OCI-LY1 (cell line): ENCODE data around the gene WFDC1.

Experiments used
- EZH2 ChIP-seq: fragments of 200-600 bp; sonication (generic), shearing (Covaris generic); IDR thresholded peaks from 2 replicates; pipeline ENCODE4 v1.8.0; 2017; ENCODE audit warnings: borderline replicate concordance, mixed run types, mild to moderate bottlenecking, antibody characterized with exemption, low read length, moderate library complexity, mixed read lengths
- TF ChIP-seq, protein P1 (sequence below): fragments of 200-600 bp; sonication (generic), shearing (Covaris generic); IDR thresholded peaks from 2 replicates; pipeline ENCODE4 v1.5.1; 2017; ENCODE audit warnings: mild to moderate bottlenecking, antibody characterized with exemption, low read length, moderate library complexity, mixed read lengths

DNA sequence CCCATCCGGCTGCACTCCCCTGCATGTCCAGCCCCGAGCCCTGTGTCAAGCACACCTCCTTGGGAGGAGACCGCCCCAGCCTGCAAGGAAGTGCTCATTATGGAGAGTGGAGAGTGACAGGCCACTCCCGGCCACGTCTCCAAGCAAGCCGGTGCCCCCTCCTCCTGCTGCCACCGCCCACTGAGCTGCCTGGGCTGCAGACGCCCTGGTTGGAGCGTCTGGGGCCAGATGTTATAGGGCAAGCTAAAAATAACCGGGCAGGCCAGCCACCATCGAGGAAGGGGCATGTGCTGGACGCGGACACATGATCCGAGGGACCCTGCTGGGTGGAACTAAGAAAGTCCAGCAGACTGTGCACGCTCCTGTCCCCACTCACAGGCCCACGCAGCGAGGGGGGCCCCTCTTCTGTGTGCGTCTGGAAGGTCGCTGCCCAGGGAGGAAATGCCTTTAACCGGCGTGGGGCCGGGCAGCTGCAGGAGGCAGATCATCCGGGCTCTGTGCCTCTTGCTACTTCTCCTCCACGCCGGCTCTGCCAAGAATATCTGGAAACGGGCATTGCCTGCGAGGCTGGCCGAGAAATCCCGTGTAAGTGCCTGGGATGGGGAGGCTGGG lies at the start of gene WFDC1:
- TF ChIP-seq, protein P1, sequence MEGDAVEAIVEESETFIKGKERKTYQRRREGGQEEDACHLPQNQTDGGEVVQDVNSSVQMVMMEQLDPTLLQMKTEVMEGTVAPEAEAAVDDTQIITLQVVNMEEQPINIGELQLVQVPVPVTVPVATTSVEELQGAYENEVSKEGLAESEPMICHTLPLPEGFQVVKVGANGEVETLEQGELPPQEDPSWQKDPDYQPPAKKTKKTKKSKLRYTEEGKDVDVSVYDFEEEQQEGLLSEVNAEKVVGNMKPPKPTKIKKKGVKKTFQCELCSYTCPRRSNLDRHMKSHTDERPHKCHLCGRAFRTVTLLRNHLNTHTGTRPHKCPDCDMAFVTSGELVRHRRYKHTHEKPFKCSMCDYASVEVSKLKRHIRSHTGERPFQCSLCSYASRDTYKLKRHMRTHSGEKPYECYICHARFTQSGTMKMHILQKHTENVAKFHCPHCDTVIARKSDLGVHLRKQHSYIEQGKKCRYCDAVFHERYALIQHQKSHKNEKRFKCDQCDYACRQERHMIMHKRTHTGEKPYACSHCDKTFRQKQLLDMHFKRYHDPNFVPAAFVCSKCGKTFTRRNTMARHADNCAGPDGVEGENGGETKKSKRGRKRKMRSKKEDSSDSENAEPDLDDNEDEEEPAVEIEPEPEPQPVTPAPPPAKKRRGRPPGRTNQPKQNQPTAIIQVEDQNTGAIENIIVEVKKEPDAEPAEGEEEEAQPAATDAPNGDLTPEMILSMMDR = no peak
- no peak for TF ChIP-seq EZH2
